Lower leg skin (tissue), 4 donors: Measurements from ENCODE around the gene SRRT. TPM values are rescaled to one million over a fixed set of nuclear protein-coding genes. Genes with fewer than 3 reads are reported as not detected.
"Not testable (repeated sequence)": the region's sequence is repeated elsewhere in the genome, so short reads cannot be mapped to it uniquely, and the experiment has no call there.

Experiments used
- DNase-seq, 2 donors: peaks; one replicate each; pipeline ENCODE4 v3.0.0-alpha.2; 2019; ENCODE audit warnings: low spot score in 2 of 2
- H3K4me3 ChIP-seq: fragments of 200-600 bp; sonication (generic); 2 replicates; pipeline ENCODE4 v1.5.1; 2017; ENCODE audit warnings: mild to moderate bottlenecking, low read depth; ENCODE audit not compliant: poor library complexity, severe bottlenecking
- POLR2A ChIP-seq, 2 donors: fragments of 450-650 bp; IDR thresholded peaks; one replicate each; pipeline ENCODE4 v1.6.1; 2016 to 2017; ENCODE audit warnings: antibody characterized with exemption in 2 of 2, mild to moderate bottlenecking in 1 of 2, moderate library complexity in 1 of 2
- WGBS, 2 donors: methylation state at CpG; one replicate each; pipeline ENCODE4 v1.1.5; 2018; 5-methylcytosine and 5-hydroxymethylcytosine counted together
- intact Hi-C: fragments of 100-400 bp; cut with DNase I; formaldehyde crosslinking; loops from one replicate; pipeline ENCODE4 v1.15.0; 2023; ENCODE audit warnings: low total_unique reads
- microRNA-seq, 2 donors: library from miRNA; unstranded; fragments of <30 nt; microRNA quantifications; one replicate each; pipeline ENCODE4, GENCODE V29; 2016; ENCODE audit warnings: borderline replicate concordance in 2 of 2, borderline number of aligned reads in 1 of 2
- total RNA-seq, 4 donors: library from RNA; depleted of rRNA; stranded (reverse); fragments of >200 nt; gene quantifications; one replicate each; pipeline ENCODE4 v1.1.0, GENCODE V29; 2016
- TF ChIP-seq, protein P1 (sequence below), 3 donors: fragments of 450-650 bp; IDR thresholded peaks; one replicate each; pipeline ENCODE4 v1.5.1; 2016; ENCODE audit warnings: antibody characterized with exemption in 3 of 3, mild to moderate bottlenecking in 3 of 3, moderate library complexity in 2 of 3

Gene SRRT
- total RNA-seq, 4 donors from 2014 or later: 73.3 to 129 (median 107) TPM

- no peak overlapping the region for H3K4me3 ChIP-seq
- no peak for DNase-seq
- TF ChIP-seq, protein P1, sequence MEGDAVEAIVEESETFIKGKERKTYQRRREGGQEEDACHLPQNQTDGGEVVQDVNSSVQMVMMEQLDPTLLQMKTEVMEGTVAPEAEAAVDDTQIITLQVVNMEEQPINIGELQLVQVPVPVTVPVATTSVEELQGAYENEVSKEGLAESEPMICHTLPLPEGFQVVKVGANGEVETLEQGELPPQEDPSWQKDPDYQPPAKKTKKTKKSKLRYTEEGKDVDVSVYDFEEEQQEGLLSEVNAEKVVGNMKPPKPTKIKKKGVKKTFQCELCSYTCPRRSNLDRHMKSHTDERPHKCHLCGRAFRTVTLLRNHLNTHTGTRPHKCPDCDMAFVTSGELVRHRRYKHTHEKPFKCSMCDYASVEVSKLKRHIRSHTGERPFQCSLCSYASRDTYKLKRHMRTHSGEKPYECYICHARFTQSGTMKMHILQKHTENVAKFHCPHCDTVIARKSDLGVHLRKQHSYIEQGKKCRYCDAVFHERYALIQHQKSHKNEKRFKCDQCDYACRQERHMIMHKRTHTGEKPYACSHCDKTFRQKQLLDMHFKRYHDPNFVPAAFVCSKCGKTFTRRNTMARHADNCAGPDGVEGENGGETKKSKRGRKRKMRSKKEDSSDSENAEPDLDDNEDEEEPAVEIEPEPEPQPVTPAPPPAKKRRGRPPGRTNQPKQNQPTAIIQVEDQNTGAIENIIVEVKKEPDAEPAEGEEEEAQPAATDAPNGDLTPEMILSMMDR (IDR thresholded peaks at IDR 0.05): no peak
- TF ChIP-seq POLR2A (IDR thresholded peaks at IDR 0.05): no peak
- intact Hi-C loops: no loop called here
Measured at GRCh38 chr7:100921039-100921438, 46.1 kb downstream of the SRRT start.

DNA sequence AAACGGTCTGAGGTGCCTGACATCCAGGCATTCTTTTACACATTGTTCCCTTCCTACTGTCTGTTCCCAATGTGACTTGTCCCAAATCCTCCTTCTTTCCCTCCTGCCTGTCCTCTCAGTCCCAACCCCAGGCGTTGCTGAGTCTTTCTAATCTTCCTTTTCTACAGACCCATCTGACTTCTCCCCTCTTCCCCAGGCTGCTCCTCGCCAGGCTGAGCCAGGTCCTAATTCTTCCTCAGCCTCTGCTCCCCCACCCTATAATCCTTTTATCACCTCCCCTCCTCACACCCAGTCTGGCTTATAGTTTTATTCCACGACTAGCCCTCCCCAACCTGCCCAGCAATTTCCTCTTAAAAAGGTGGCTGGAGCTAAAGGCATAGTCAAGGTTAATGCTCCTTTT lies 48.7 kb downstream of the SRRT start:
- H3K4me3 ChIP-seq, intact Hi-C loops, DNase-seq: not testable (repeated sequence)
- 57 to 62% methylated on average over 4 of the region's 4 CpGs for WGBS, 2 donors

DNA sequence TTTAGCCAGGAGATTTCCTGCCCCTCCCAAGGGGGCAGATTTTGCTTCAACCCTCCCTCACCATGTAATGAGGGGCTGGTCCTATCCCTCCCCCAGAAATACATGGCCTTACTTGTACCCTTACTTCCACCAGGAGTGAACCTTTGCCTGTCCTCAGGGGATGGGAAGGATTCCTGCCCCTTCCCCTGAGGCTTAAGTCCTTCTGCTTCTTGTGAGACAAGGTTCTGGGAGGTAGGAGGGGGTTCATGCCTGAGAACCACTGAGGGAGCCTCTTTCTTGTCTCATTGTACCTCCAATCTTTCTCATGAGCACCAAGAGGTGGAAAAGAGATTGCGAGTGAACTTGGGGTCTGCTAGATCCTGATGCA lies 54.9 kb downstream of the SRRT start:
- 83 to 88% methylated on average over 1 of the region's 1 CpG for whole genome bisulfite sequencing, 2 donors
- H3K4me3 ChIP-seq: no peak overlapping the region
- TF ChIP-seq, protein P1 (IDR thresholded peaks at IDR 0.05): no peak
- no peak for TF ChIP-seq POLR2A (IDR thresholded peaks at IDR 0.05)
- DNase-seq: no peak
- intact Hi-C loops: no loop called here

DNA sequence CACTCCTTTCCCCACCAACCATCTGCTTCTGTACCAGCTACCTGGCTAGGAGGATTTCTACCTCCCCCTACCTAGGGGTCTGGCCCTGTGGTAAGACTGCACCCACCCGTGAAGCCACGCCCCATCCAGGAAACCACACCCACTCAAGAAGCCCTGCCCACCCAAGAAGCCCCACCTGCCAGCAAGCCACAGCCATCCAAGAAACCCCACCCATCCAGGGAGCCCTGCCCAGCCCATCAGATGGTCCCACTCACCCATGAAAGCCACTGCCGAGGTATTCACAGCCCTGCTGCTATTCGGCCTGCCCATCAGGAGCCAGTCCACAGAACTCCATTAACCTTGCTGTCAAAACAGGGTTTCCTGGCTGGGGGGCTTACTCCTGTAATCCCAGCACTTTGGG lies 58.8 kb downstream of the SRRT start:
- DNase-seq: no peak
- 46 to 67% methylated on average over 4 of the region's 4 CpGs for WGBS, 2 donors
- TF ChIP-seq, protein P1 (IDR thresholded peaks at IDR 0.05): no peak
- no peak for TF ChIP-seq POLR2A (IDR thresholded peaks at IDR 0.05)
- no peak overlapping the region for H3K4me3 ChIP-seq
- intact Hi-C loops: no loop called here

DNA sequence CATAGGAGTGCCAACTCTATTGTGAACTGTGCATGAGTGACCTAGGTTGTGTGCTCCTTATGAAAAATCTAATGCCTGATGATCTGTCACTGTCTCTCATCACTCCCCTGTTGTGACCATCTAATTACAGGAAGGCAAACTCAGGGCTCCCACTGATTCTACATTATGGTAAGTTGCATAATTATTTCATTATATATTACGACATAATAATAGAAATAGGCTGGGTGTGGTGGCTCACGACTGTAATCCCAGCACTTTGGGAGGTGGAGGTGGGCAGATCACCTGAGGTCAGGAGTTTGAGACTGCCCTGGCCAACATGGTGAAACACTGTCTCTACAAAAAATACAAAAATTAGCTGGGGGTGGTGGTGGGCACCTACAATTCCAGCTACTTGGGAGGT lies 60.5 kb downstream of the SRRT start:
- DNase-seq, H3K4me3 ChIP-seq, intact Hi-C loops: not testable (repeated sequence)
- 52 to 53% methylated on average over 2 of the region's 2 CpGs for WGBS, 2 donors

DNA sequence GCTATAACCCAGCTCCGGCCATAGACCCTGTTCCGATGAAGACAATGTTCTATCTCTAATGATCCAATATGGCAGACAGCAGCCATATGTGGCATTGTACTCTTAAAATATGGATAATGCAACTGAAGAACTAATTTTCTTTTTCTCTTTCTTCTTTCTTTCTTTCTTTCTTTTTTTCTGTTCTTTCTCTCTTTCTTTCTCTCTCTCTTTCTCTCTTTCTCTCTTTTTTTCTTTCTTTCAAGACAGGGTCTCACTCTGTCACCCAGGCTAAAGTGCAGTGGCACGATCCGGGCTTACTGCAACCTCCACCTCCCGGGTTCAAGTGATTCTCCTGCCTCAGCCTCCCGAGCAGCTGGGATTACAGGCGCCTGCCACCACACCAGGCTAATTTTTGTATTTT lies 61.3 kb downstream of the SRRT start:
- WGBS, 2 donors: 89 to 93% methylated on average over 7 of the region's 7 CpGs
- DNase-seq, intact Hi-C loops, H3K4me3 ChIP-seq: not testable (repeated sequence)

Small RNA genes within 50 kb of the gene (microRNA-seq; reads per million reads assigned to microRNA genes)
- 0.57 to 1.4 reads per million in 2 donors for gene MIR6875

Other genes with a start within 250 kb of the SRRT start
- 1 to 10 TPM; 1.3 to 3.4 (median 1.6) TPM for gene TFR2, start 233.6 kb upstream of the SRRT start, total RNA-seq
- not detected for gene ACTL6B, start 218.7 kb upstream of the SRRT start, total RNA-seq
- 100 to 1,000 TPM; 309 to 439 (median 353) TPM for gene GNB2, start 201.4 kb upstream of the SRRT start, total RNA-seq
- gene GIGYF1, start 180.9 kb upstream of the SRRT start, total RNA-seq: 10 to 100 TPM; 34.9 to 56.6 (median 40.0) TPM
- gene POP7, start 169.0 kb upstream of the SRRT start, total RNA-seq: 10 to 100 TPM; 51.3 to 72.7 (median 70.3) TPM
- under 1 TPM in 2 of 4 donors, not detected in 2; 0.17 to 0.25 TPM for gene EPO, start 154.6 kb upstream of the SRRT start, total RNA-seq
- gene ZAN, start 141.5 kb upstream of the SRRT start, total RNA-seq: under 1 TPM; 0.04 to 0.16 (median 0.06) TPM
- 10 to 100 TPM; 51.1 to 72.2 (median 60.9) TPM for gene EPHB4, start 47.6 kb upstream of the SRRT start, total RNA-seq
- gene SLC12A9, start 22.4 kb upstream of the SRRT start, total RNA-seq: 10 to 100 TPM; 14.0 to 32.9 (median 21.8) TPM
- gene TRIP6, start 7.7 kb upstream of the SRRT start, total RNA-seq: 10 to 100 TPM; 71.8 to 88.7 (median 81.0) TPM
- gene UFSP1, start 14.6 kb downstream of the SRRT start, total RNA-seq: 1 to 10 TPM; 3.9 to 6.1 (median 5.2) TPM
- 1 to 10 TPM in 2 of 4 donors, under 1 TPM in 1, not detected in 1; 0.88 to 2.7 (median 1.1) TPM for gene ACHE, start 20.8 kb downstream of the SRRT start, total RNA-seq
- gene MUC3A, start 74.4 kb downstream of the SRRT start, total RNA-seq: under 1 TPM in 3 of 4 donors, not detected in 1; 0.03 to 0.67 (median 0.12) TPM
- not detected for gene MUC12, start 94.5 kb downstream of the SRRT start, total RNA-seq
- gene MUC17, start 145.0 kb downstream of the SRRT start, total RNA-seq: not detected
- 10 to 100 TPM; 13.9 to 22.2 (median 17.3) TPM for gene TRIM56, start 210.4 kb downstream of the SRRT start, total RNA-seq